Endothelial cell of umbilical vein (primary cell): ENCODE measurements around the gene SYNGAP1. TPM values are rescaled to one million over a fixed set of nuclear protein-coding genes. Genes with fewer than 3 reads are reported as not detected.

Experiments
- BruUV-seq: library from RNA; stranded (reverse); fragments of 400-500 nt; replicated peaks from 2 replicates; lab custom pipeline; 2021; lab: Mats Ljungman, UMichigan
- CTCF ChIA-PET: fragments of 300-600, 350-600 bp; sonication (Branson Sonifier 250); formaldehyde crosslinking; loops from one replicate; lab custom pipeline; 2021; ENCODE audit warnings: antibody characterized with exemption, inconsistent platforms; lab: Charles Lee
- POLR2A ChIA-PET: fragments of 300-600, 350-600 bp; sonication (Branson Sonifier 250); formaldehyde crosslinking; loops from one replicate; lab custom pipeline; 2021; ENCODE audit warnings: antibody characterized with exemption, inconsistent platforms; lab: Charles Lee
- DNase-seq: peaks from one replicate; pipeline ENCODE4 v3.0.0-alpha.2; 2011; ENCODE audit warnings: low read depth, low spot score
- FAIRE-seq: peaks from 2 replicates; lab custom pipeline; 2011; peaks lifted over from hg19 to GRCh38; lab: Jason Lieb, UNC
- H2AFZ ChIP-seq: 2 replicates; pipeline ENCODE4 v1.6.0; 2012; ENCODE audit warnings: low read depth, low read length, control low read depth, inconsistent platforms
- H3K27ac ChIP-seq: 2 replicates; pipeline ENCODE4 v1.5.1; 2011; ENCODE audit warnings: low read depth, mild to moderate bottlenecking, control low read depth, low read length, moderate library complexity; ENCODE audit not compliant: insufficient read depth
- H3K27me3 ChIP-seq, 2 experiments: 2 replicates each; pipeline versions ENCODE4 v1.6.0 to v1.6.1; 2011; ENCODE audit warnings: low read length in 2 of 2, mixed read lengths in 1 of 2; ENCODE audit not compliant: control insufficient read depth in 2 of 2, insufficient read depth in 2 of 2
- H3K36me3 ChIP-seq, 2 experiments: 2 replicates in 1 of 2; 3 replicates in 1 of 2; pipeline ENCODE4 v1.5.1; 2011; ENCODE audit warnings: low read length in 2 of 2, mild to moderate bottlenecking in 1 of 2, moderate library complexity in 1 of 2; ENCODE audit not compliant: control insufficient read depth in 2 of 2, insufficient read depth in 2 of 2; ENCODE audit errors: extremely low read depth in 1 of 2
- H3K4me1 ChIP-seq: 3 replicates; pipeline ENCODE4 v1.5.1; 2011; ENCODE audit warnings: mild to moderate bottlenecking, low read length; ENCODE audit not compliant: control insufficient read depth, insufficient read depth; ENCODE audit errors: extremely low read depth
- H3K4me2 ChIP-seq: 2 replicates; pipeline ENCODE4 v1.6.1; 2011; ENCODE audit warnings: low read length, control low read depth, mixed read lengths; ENCODE audit not compliant: insufficient read depth
- H3K4me3 ChIP-seq, 3 experiments: fragments of 200-600 bp in 1 of 3; sonication (generic), shearing (Covaris generic) in 1 of 3; replicated peaks in 1 of 3; 2 replicates each; pipeline ENCODE4 v1.5.1; 2011 to 2016; ENCODE audit warnings: control low read depth in 3 of 3, low read length in 3 of 3, mild to moderate bottlenecking in 2 of 3, inconsistent platforms in 1 of 3, low read depth in 1 of 3, moderate library complexity in 1 of 3; ENCODE audit not compliant: insufficient read depth in 1 of 3
- H3K79me2 ChIP-seq: 2 replicates; pipeline ENCODE4 v1.6.0; 2012; ENCODE audit warnings: low read length, inconsistent platforms; ENCODE audit not compliant: control insufficient read depth, insufficient read depth
- H3K9ac ChIP-seq: replicated peaks from 2 replicates; pipeline ENCODE3; 2011; ENCODE audit warnings: low read length, control low read depth; ENCODE audit not compliant: insufficient read depth; ENCODE audit errors: extremely low read depth
- H3K9me1 ChIP-seq: replicated peaks from 3 replicates; pipeline ENCODE4 v1.6.0; 2011; ENCODE audit warnings: mild to moderate bottlenecking, low read length; ENCODE audit not compliant: control insufficient read depth, insufficient read depth; ENCODE audit errors: extremely low read depth
- H3K9me3 ChIP-seq: replicated peaks from 2 replicates; pipeline ENCODE4 v1.5.1; 2012; ENCODE audit warnings: low read length, inconsistent platforms; ENCODE audit not compliant: control insufficient read depth, insufficient read depth
- H4K20me1 ChIP-seq: replicated peaks from 2 replicates; pipeline ENCODE3; 2011; ENCODE audit warnings: mild to moderate bottlenecking, low read length; ENCODE audit not compliant: control insufficient read depth, insufficient read depth; ENCODE audit errors: extremely low read depth
- EZH2 ChIP-seq: IDR thresholded peaks from 2 replicates; pipeline ENCODE4 v1.6.1; 2012; ENCODE audit warnings: borderline replicate concordance, low read depth, mild to moderate bottlenecking, moderate library complexity, low read length, inconsistent platforms; ENCODE audit not compliant: severe bottlenecking
- FOS ChIP-seq: IDR thresholded peaks from 2 replicates; pipeline ENCODE4 v1.6.1; 2011; ENCODE audit warnings: mild to moderate bottlenecking, low read length, moderate library complexity, borderline replicate concordance; ENCODE audit not compliant: insufficient read depth
- GATA2 ChIP-seq: IDR thresholded peaks from 2 replicates; pipeline ENCODE4 v1.7.0; 2011; ENCODE audit warnings: low read depth, mild to moderate bottlenecking, moderate library complexity, mixed read lengths, low read length; ENCODE audit not compliant: insufficient read length, insufficient read depth
- JUN ChIP-seq: IDR thresholded peaks from 2 replicates; pipeline ENCODE4 v1.6.1; 2011; ENCODE audit warnings: borderline replicate concordance, low read depth; ENCODE audit not compliant: insufficient read length, insufficient read depth
- MYC ChIP-seq: IDR thresholded peaks from one replicate; pipeline ENCODE4 v1.6.1; 2011; ENCODE audit warnings: mild to moderate bottlenecking, low read depth, low read length
- POLR2A ChIP-seq: IDR thresholded peaks from 2 replicates; pipeline ENCODE4 v1.6.1; 2012; ENCODE audit warnings: low read depth, mild to moderate bottlenecking, control low read depth, low read length
- POLR2AphosphoS5 ChIP-seq: IDR thresholded peaks from 2 replicates; pipeline ENCODE4 v1.6.1; 2012; ENCODE audit warnings: low read depth, mild to moderate bottlenecking, control low read depth, low read length, moderate library complexity; ENCODE audit not compliant: insufficient read depth
- dilution Hi-C: fragments of 300-500 bp; cut with MboI; formaldehyde crosslinking; loops from one replicate; pipeline ENCODE4 v1.15.0; 2019; ENCODE audit warnings: low sequenced_read_pairs; ENCODE audit not compliant: extremely low pct_ligation_motif_present
- intact Hi-C: fragments of 100-400 bp; cut with micrococcal nuclease; formaldehyde crosslinking; loops from one replicate; pipeline ENCODE4 v1.10.0; 2022
- polyA plus RNA-seq, 4 experiments: library from polyadenylated mRNA; depleted of rRNA in 3 of 4; stranded (reverse) in 3 of 4; unstranded in 1 of 4; fragments of >200 nt; gene quantifications; 2 replicates each; pipeline versions ENCODE4 v1.2.1 to v1.2.3, GENCODE V29; 2011 to 2012; ENCODE audit warnings: missing spikeins in 1 of 4
- total RNA-seq: library from RNA; stranded (reverse); gene quantifications from 2 replicates; pipeline ENCODE4 v1.2.3, GENCODE V29; 2021
- TF ChIP-seq, protein P1 (sequence below): IDR thresholded peaks from 2 replicates; pipeline ENCODE4 v1.6.1; 2011; ENCODE audit not compliant: insufficient read depth, insufficient read length
- TF ChIP-seq, protein P2 (sequence below), 2 donors: IDR thresholded peaks; 1 replicate in 1 of 2; 2 replicates in 1 of 2; pipeline ENCODE4 v1.5.1; 2011; ENCODE audit warnings: low read length in 2 of 2, mild to moderate bottlenecking in 2 of 2, moderate library complexity in 2 of 2, control low read depth in 1 of 2, inconsistent platforms in 1 of 2, low read depth in 1 of 2; ENCODE audit not compliant: insufficient read depth in 1 of 2; ENCODE audit errors: extremely low read depth in 1 of 2

Gene SYNGAP1
- total and polyA plus RNA-seq, 2 donors (not counting 3 experiments of a cell fraction or from before 2014, with no cell fraction given), result 7.3 to 15.1 TPM

DNA sequence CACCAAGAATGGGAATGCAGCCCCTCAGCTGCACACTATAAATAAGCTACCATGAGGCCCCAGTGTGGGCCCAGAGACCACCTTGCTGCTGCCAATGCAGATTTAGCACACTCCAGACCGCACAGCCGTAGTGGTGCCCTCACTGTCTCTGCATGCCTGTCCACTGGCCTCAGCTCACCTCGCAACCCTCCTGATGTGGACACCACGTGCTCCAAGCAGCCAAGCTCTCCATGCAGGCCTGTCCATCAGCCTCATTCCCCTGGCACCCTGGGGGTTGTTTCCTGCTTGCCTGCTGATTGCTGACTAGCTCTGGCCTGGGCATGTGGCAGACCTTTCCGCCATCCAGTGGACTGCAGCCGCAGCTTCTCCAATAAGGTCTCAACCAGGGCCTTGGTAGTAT lies 70.8 kb downstream of the SYNGAP1 start:
- intact Hi-C loops, result loop anchor here (5.0 kb wide), 1 partner anchor 98 kb away; the partner anchor contains the start of gene KIFC1

More for the DNA sequence above, 70.8 kb downstream of the SYNGAP1 start:
- Histone ChIP-seq H3K36me3 (no peaks in the 10 kb centered on the region), H3K79me2 (no peaks in the 10 kb centered on the region), H3K9me1 (no peaks in the 10 kb centered on the region), H3K27ac (no peak overlapping the region), H3K9ac (no peak overlapping the region), H3K4me3 (no peak overlapping the region), H4K20me1 (no peaks in the 10 kb centered on the region), H3K4me1 (no peaks in the 10 kb centered on the region), H3K27me3 (peaks cover 0 to 4% of the 10 kb centered on the region in 2 experiments), H3K9me3 (no peaks in the 10 kb centered on the region), H3K4me2 (no peak overlapping the region), H2AFZ (no peak overlapping the region)
- dilution Hi-C loops, result no loop called here
- no TSS peak for BruUV-seq
- ChIA-PET POLR2A (no interaction called here), CTCF (interaction anchor here (0.6 to 2.0 kb wide), 4 partner anchors 13 to 41 kb away, joined by 3 to 7 read pairs (median 3); no protein-coding TSS in a partner anchor)
- FAIRE-seq (no peak), DNase-seq (no peak)
- TF ChIP-seq, protein P1, sequence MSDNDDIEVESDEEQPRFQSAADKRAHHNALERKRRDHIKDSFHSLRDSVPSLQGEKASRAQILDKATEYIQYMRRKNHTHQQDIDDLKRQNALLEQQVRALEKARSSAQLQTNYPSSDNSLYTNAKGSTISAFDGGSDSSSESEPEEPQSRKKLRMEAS, result no peak
- TF ChIP-seq POLR2A, result no peak
- no peak for TF ChIP-seq POLR2AphosphoS5
- TF ChIP-seq EZH2, result no peak
- TF ChIP-seq, protein P2, sequence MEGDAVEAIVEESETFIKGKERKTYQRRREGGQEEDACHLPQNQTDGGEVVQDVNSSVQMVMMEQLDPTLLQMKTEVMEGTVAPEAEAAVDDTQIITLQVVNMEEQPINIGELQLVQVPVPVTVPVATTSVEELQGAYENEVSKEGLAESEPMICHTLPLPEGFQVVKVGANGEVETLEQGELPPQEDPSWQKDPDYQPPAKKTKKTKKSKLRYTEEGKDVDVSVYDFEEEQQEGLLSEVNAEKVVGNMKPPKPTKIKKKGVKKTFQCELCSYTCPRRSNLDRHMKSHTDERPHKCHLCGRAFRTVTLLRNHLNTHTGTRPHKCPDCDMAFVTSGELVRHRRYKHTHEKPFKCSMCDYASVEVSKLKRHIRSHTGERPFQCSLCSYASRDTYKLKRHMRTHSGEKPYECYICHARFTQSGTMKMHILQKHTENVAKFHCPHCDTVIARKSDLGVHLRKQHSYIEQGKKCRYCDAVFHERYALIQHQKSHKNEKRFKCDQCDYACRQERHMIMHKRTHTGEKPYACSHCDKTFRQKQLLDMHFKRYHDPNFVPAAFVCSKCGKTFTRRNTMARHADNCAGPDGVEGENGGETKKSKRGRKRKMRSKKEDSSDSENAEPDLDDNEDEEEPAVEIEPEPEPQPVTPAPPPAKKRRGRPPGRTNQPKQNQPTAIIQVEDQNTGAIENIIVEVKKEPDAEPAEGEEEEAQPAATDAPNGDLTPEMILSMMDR (IDR thresholded peaks at IDR 0.05; ENCODE audit: extremely low read depth in 1 of 2, insufficient read depth in 1 of 2, low read depth in 1 of 2, low read length in 2 of 2), result no peak
- TF ChIP-seq GATA2, result no peak
- TF ChIP-seq FOS, result no peak
- TF ChIP-seq MYC, result no peak
- no peak for TF ChIP-seq JUN
